GM19025 (cell line): ENCODE data around the gene GMPPA.

Experiments used
- ATAC-seq: cut with Tn5 transposase; IDR thresholded peaks from one replicate; pipeline ENCODE4 v1.9.1; 2021; ENCODE audit warnings: mild to moderate bottlenecking, low read depth, moderate library complexity; ENCODE audit not compliant: unreplicated experiment

The GMPPA gene

GRCh38 chr2:219515874-219516629, 17.4 kb downstream of the GMPPA start:
- no peak for ATAC-seq

GRCh38 chr2:219516888-219517287, 18.2 kb downstream of the GMPPA start:
- ATAC-seq, result no peak

- ATAC-seq, result no peak
These were observed 19.5 kb downstream of the GMPPA start for GRCh38 chr2:219517954-219518778.

GRCh38 chr2:219519526-219519916, 20.8 kb downstream of the GMPPA start:
- no peak for ATAC-seq

GRCh38 chr2:219520079-219520478, 21.4 kb downstream of the GMPPA start:
- ATAC-seq, result no peak

- no peak for ATAC-seq
These were observed 22.6 kb downstream of the GMPPA start for GRCh38 chr2:219521066-219521880.

- ATAC-seq, result no peak
These were observed 23.7 kb downstream of the GMPPA start for GRCh38 chr2:219522111-219523030.

GRCh38 chr2:219523031-219523671, 24.5 kb downstream of the GMPPA start:
- no peak for ATAC-seq

- ATAC-seq, result no peak
These were observed 26.1 kb downstream of the GMPPA start for GRCh38 chr2:219524817-219525216.

- ATAC-seq, result no peak
These were observed 27.0 kb downstream of the GMPPA start for GRCh38 chr2:219525533-219526232.

GRCh38 chr2:219526320-219527075, 27.8 kb downstream of the GMPPA start:
- no peak for ATAC-seq

- no peak for ATAC-seq
These were observed 28.3 kb downstream of the GMPPA start for GRCh38 chr2:219527076-219527394.

- no peak for ATAC-seq
These were observed 28.8 kb downstream of the GMPPA start for GRCh38 chr2:219527472-219527871.

- ATAC-seq, result peak; percentile 90
These were observed 31.6 kb downstream of the GMPPA start for GRCh38 chr2:219530048-219530963.

- no peak for ATAC-seq
These were observed 33.1 kb downstream of the GMPPA start for GRCh38 chr2:219531639-219532377.

GRCh38 chr2:219532378-219532649, 33.6 kb downstream of the GMPPA start:
- ATAC-seq, result no peak
